Hindlimb muscle (tissue), 1 donor: ENCODE results near the gene CFAP221. TPM values are rescaled to one million over a fixed set of nuclear protein-coding genes. Genes with fewer than 3 reads are reported as not detected.

Experiments
- DNase-seq: peaks from one replicate; pipeline ENCODE4 v3.0.0-alpha.2; 2013
- polyA plus RNA-seq: library from polyadenylated mRNA; unstranded; fragments of 120-200 nt; gene quantifications from one replicate; pipeline ENCODE4 v1.2.1, GENCODE V29; 2013; ENCODE audit not compliant: insufficient read length

CFAP221 gene
- polyA plus RNA-seq, 1 donor: 0.15 TPM

GRCh38 chr2:119537792-119538191, 6.5 kb upstream of the CFAP221 start:
- no peak for DNase-seq

GRCh38 chr2:119541476-119541875, 2.8 kb upstream of the CFAP221 start:
- DNase-seq: no peak

- no peak for DNase-seq
These were observed 758 bp downstream of the CFAP221 start for GRCh38 chr2:119544939-119545475.

GRCh38 chr2:119545754-119546446, 1.7 kb downstream of the CFAP221 start:
- DNase-seq: no peak

GRCh38 chr2:119546447-119546767, 2.2 kb downstream of the CFAP221 start:
- DNase-seq: no peak

GRCh38 chr2:119548516-119549120, 4.4 kb downstream of the CFAP221 start:
- DNase-seq: no peak

GRCh38 chr2:119549241-119549640, 5.0 kb downstream of the CFAP221 start:
- no peak for DNase-seq

GRCh38 chr2:119550346-119550745, 6.1 kb downstream of the CFAP221 start:
- no peak for DNase-seq

GRCh38 chr2:119550856-119551255, 6.6 kb downstream of the CFAP221 start:
- DNase-seq: no peak

GRCh38 chr2:119552902-119553301, 8.7 kb downstream of the CFAP221 start:
- DNase-seq: no peak

- DNase-seq: no peak
These were observed 9.6 kb downstream of the CFAP221 start for GRCh38 chr2:119553687-119554344.

- DNase-seq: no peak
These were observed 21.2 kb downstream of the CFAP221 start for GRCh38 chr2:119565481-119565880.

- no peak for DNase-seq
These were observed 23.0 kb downstream of the CFAP221 start for GRCh38 chr2:119567292-119567691.

- DNase-seq: no peak
These were observed 30.0 kb downstream of the CFAP221 start for GRCh38 chr2:119574108-119574815.

- DNase-seq: no peak
These were observed 30.6 kb downstream of the CFAP221 start for GRCh38 chr2:119574864-119575263.

GRCh38 chr2:119575439-119575838, 31.2 kb downstream of the CFAP221 start:
- no peak for DNase-seq

- DNase-seq: no peak
These were observed 35.4 kb downstream of the CFAP221 start for GRCh38 chr2:119579424-119580295.

GRCh38 chr2:119580550-119581072, 36.4 kb downstream of the CFAP221 start:
- no peak for DNase-seq

- DNase-seq: no peak
These were observed 39.0 kb downstream of the CFAP221 start for GRCh38 chr2:119583291-119583690.

- no peak for DNase-seq
These were observed 40.2 kb downstream of the CFAP221 start for GRCh38 chr2:119584469-119584868.

- no peak for DNase-seq
These were observed 41.8 kb downstream of the CFAP221 start for GRCh38 chr2:119586085-119586484.

- DNase-seq: no peak
These were observed 46.6 kb downstream of the CFAP221 start for GRCh38 chr2:119590873-119591272.
